RWPE2 (cell line): ENCODE results near the gene CAPZA1.

Experiments
- ATAC-seq: fragments of 200-7000 bp; cut with Tn5 transposase; 3 replicates; pipeline ENCODE4 v1.9.1; 2021; ENCODE audit warnings: low read depth
- DNase-seq: peaks from one replicate; pipeline ENCODE4 v3.0.0-alpha.2; 2020; ENCODE audit warnings: low spot score
- H3K27ac ChIP-seq: fragments of 450-650 bp; 2 replicates; pipeline ENCODE4 v1.5.1; 2017; ENCODE audit warnings: mild to moderate bottlenecking; ENCODE audit not compliant: poor library complexity, severe bottlenecking
- H3K27me3 ChIP-seq: fragments of 250-450 bp; sonication (Bioruptor Pico); 2 replicates; pipeline ENCODE4 v1.5.1; 2021; ENCODE audit warnings: mild to moderate bottlenecking, moderate library complexity; ENCODE audit not compliant: insufficient read depth, poor library complexity, severe bottlenecking
- H3K36me3 ChIP-seq: fragments of 250-450 bp; sonication (Bioruptor Pico); 2 replicates; pipeline ENCODE4 v1.5.1; 2020; ENCODE audit warnings: low read depth, mild to moderate bottlenecking, moderate library complexity
- H3K4me1 ChIP-seq: fragments of 250-450 bp; sonication (Bioruptor Pico); 2 replicates; pipeline ENCODE4 v1.5.1; 2021; ENCODE audit warnings: mild to moderate bottlenecking, moderate library complexity; ENCODE audit not compliant: insufficient read depth, poor library complexity, severe bottlenecking
- H3K4me3 ChIP-seq: fragments of 250-450 bp; sonication (Bioruptor Pico); 2 replicates; pipeline ENCODE4 v1.5.1; 2021; ENCODE audit warnings: mild to moderate bottlenecking, moderate library complexity; ENCODE audit not compliant: severe bottlenecking
- H3K9me3 ChIP-seq: fragments of 250-450 bp; sonication (Bioruptor Pico); 2 replicates; pipeline ENCODE4 v1.5.1; 2021; ENCODE audit warnings: mild to moderate bottlenecking, moderate library complexity; ENCODE audit not compliant: severe bottlenecking
- TF ChIP-seq, protein P1 (sequence below): fragments of 450-650 bp; IDR thresholded peaks from one replicate; pipeline ENCODE4 v1.5.1; 2017; ENCODE audit warnings: mild to moderate bottlenecking, moderate library complexity; ENCODE audit not compliant: poor library complexity, severe bottlenecking

CAPZA1 gene

DNA sequence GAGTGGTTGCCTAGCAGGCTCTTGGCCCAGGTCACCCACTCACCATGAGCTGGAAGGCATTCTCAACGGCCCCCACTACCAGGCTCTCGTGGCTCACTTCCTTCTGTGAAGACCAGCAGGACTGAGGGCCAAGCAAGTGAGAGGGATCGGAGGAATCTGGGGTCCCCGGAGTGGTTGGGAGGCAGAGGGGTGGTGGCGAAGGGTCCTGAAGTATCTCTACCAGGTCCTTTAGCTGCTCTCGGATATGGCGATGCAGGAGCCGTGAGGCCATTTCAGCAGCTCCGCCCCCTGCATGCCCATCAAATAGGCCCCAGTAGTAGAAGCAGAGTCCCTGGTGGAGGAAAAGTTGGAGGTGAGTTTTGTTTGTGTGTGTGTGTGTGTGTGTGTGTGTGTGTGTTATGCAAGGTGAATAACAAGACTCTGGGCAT is 93.1 kb downstream of the CAPZA1 start:
- Histone ChIP-seq H3K4me1 (no peaks in the 10 kb centered on the region), H3K36me3 (no peaks in the 10 kb centered on the region), H3K4me3 (no peak overlapping the region), H3K27ac (no peak overlapping the region), H3K27me3 (no peaks in the 10 kb centered on the region), H3K9me3 (no peaks in the 10 kb centered on the region)
- DNase-seq (no peak), ATAC-seq (no peak)
- TF ChIP-seq, protein P1, sequence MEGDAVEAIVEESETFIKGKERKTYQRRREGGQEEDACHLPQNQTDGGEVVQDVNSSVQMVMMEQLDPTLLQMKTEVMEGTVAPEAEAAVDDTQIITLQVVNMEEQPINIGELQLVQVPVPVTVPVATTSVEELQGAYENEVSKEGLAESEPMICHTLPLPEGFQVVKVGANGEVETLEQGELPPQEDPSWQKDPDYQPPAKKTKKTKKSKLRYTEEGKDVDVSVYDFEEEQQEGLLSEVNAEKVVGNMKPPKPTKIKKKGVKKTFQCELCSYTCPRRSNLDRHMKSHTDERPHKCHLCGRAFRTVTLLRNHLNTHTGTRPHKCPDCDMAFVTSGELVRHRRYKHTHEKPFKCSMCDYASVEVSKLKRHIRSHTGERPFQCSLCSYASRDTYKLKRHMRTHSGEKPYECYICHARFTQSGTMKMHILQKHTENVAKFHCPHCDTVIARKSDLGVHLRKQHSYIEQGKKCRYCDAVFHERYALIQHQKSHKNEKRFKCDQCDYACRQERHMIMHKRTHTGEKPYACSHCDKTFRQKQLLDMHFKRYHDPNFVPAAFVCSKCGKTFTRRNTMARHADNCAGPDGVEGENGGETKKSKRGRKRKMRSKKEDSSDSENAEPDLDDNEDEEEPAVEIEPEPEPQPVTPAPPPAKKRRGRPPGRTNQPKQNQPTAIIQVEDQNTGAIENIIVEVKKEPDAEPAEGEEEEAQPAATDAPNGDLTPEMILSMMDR = no peak

DNA sequence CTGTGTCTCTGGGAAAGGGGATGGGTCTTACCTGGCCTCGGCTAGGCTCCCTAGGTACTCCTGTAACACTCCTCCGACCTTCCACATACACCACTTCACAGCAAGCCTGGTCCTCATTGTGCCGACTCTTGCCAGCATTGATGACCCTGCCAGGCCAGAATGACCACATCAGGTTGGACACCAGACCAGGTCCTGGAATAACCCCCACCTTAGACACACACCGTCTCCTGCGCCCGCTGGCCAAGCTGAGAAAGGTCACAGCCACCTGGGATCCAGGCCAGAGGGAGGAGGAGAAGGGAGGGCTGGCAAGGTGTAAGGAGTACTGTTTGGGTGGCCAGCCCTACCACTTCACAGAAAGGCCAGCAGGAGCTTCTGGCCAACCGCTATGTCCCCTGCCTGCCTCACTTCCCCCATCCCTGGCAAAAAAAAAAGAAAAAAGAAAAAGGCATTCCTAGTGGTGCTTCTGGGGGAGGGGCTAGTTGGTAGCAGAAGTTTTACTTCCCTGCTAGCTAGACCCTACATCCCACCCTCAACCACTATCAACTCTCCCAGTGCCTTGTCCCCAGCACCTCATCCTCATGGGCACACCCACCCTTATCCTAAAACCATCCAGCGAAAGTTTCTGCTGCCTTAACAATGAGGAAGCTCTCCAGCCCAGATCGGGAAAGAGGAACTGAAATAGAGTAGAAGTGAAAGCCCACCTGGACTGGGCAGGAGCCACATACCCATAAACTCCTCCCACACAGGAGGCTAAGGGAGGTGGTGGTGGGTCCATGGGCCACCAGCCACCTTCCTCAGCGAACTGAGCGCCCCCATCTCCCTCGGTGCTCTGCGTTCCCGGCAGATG is 94.1 kb downstream of the CAPZA1 start:
- DNase-seq (no peak), ATAC-seq (no peak)
- H3K27ac ChIP-seq = no peak overlapping the region
- H3K36me3 ChIP-seq = no peaks in the 10 kb centered on the region
- H3K27me3 ChIP-seq = no peaks in the 10 kb centered on the region
- H3K4me1 ChIP-seq = no peaks in the 10 kb centered on the region
- H3K9me3 ChIP-seq = no peaks in the 10 kb centered on the region
- TF ChIP-seq, protein P1 = no peak
- peak overlapping the region; percentile 47 for H3K4me3 ChIP-seq

DNA sequence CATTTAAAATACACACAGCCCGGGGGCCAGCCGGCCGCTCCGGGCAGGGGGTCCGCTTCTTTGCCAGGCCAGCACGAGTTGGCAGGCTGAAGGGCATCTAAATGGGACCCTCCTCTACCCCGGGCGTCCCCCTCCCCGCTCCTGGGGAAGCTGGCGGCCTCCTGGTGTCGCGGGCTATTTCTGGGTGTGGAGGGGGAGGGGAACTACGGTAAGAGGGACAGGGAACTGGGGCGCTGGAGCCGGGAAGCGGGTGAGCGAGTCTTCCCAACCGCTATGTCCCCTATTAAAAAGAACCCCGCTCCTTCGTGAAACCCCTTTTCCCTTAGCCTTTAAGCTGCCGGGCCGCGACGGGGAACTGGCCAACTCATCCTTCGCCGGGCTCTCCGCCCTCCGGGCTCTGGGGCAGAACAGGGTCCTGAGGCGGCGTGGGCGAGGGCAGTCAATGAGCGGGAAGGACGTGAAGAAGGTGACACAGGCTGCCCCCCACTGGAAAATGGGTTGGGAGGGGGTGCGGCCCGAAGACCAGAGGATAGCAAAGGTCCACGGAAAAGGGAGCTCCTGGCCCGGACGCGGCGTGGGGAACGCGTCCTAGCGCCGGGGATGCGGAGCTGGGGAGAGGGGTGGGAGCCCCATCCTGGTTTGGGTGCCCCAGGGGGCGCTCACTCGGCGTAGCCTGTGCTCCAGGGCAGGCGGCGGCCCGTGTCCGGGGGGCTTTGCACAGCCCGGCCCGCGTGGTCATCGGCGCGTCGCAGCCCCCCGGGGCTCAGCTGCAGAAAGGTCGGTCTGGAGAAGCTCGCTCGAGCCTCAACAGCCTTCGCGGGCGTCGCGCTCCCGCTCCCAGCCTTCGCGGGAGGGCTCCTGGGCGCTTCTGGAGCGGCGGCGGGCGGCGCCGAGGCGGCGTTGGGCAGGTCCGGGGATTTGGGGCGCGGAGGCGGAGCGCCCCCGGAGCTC is 95.0 kb downstream of the CAPZA1 start:
- no peaks in the 10 kb centered on the region for H3K36me3 ChIP-seq
- TF ChIP-seq, protein P1 = peak; percentile 17
- peak overlapping the region; percentile 47 for H3K4me3 ChIP-seq
- no peaks in the 10 kb centered on the region for H3K9me3 ChIP-seq
- no peaks in the 10 kb centered on the region for H3K27me3 ChIP-seq
- H3K4me1 ChIP-seq = no peaks in the 10 kb centered on the region
- DNase-seq = no peak
- peak; percentile 1 for ATAC-seq
- H3K27ac ChIP-seq = no peak overlapping the region

DNA sequence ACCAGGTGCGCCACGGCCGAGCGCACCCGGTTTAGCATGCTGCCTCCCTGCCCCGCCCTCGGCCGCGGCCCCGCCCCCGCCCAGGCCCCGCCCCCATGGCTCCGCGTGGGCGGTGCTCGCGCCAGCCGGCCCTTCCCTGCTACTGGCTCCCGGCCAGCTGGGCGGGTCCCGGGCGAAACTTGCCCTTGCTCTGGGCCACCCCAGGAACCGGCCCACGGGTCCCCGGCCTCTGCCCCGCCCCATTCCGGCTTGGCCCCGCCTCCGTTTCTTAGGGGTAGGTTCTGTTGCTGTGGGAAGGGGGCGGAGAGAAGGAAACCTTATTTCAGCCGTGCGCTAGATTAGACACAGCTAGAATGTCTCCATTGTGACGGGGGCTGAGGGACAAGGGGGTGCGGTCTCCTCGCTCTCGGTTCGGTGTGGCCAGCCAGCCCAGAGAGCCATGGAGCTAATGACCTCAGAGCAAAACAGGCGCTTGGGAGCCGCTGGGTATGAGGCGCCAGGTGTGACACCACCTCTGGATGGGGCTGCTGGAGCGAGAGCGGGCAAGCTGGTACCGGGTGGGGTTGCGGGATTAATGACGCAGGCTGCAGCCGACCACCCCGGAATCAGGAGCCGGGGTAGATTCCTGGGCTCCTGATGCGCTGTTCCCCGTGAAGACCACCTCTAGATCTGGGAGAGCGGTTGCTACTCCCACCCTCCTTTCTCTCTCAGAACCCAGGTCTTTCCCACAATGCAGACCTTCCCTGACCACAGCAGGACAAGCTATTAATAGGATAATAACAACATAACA is 95.8 kb downstream of the CAPZA1 start, which contains the start of gene PPM1J:
Gene PPM1J, minus strand, starts transcription at position 69 of the 790 bp plus-strand sequence. Its CDS starts 31 bp downstream, at position 38.
- no peaks in the 10 kb centered on the region for H3K9me3 ChIP-seq
- TF ChIP-seq, protein P1 = no peak
- ATAC-seq (peak; percentile 69), DNase-seq (peak; percentile 95)
- H3K27me3 ChIP-seq = no peaks in the 10 kb centered on the region
- peak within 1 kb of the TSS; percentile 11 for H3K27ac ChIP-seq
- H3K36me3 ChIP-seq = no peaks in the 10 kb centered on the region
- no peaks in the 10 kb centered on the region for H3K4me1 ChIP-seq
- H3K4me3 ChIP-seq = peak within 1 kb of the TSS; percentile 47
